ENCODE results near the gene CTNNA3. TPM values are rescaled to one million over a fixed set of nuclear protein-coding genes. Genes with fewer than 3 reads are reported as not detected.
A peak's percentile ranks its signal among the peaks of the same experiment; 100 is the strongest.

Gene CTNNA3
- total RNA-seq, 2 donors from 2014 or later, result under 0.01 to 0.33 TPM

GRCh38 chr10:66927251-66927935 is 768.6 kb downstream of the CTNNA3 start:
- Histone ChIP-seq H3K27ac (no peak overlapping the region), H3K27me3 (peaks cover 4 to 10% of the 10 kb centered on the region in 2 donors), H3K9me3 (no peaks in the 10 kb centered on the region), H3K4me1 (peaks cover 9% of the 10 kb centered on the region), H3K36me3 (replicated peaks in 1 of 2; ENCODE audit: insufficient read depth in 1 of 2, low read depth in 2 of 2) (no peaks in the 10 kb centered on the region), H3K4me3 (no peak overlapping the region)
- ATAC-seq (no peak), DNase-seq (no peak)
- intact Hi-C loops (cut with DNase I), result no loop called here
- no peak for TF ChIP-seq CTCF (IDR thresholded peaks at IDR 0.05)
- no peak for TF ChIP-seq POLR2A (IDR thresholded peaks at IDR 0.05)
- WGBS, 2 donors, result 51 to 73% methylated on average over 11 of the region's 11 CpGs

- 43 to 57% methylated on average over 5 of the region's 5 CpGs for WGBS, 2 donors
- intact Hi-C loops (cut with DNase I), result no loop called here
- TF ChIP-seq POLR2A (IDR thresholded peaks at IDR 0.05), result no peak
- no peak for TF ChIP-seq CTCF (IDR thresholded peaks at IDR 0.05)
- ATAC-seq (no peak), DNase-seq (no peak)
- Histone ChIP-seq H3K4me1 (peaks cover 9% of the 10 kb centered on the region), H3K9me3 (no peaks in the 10 kb centered on the region), H3K4me3 (no peak overlapping the region), H3K27me3 (peaks cover 4 to 10% of the 10 kb centered on the region in 2 donors), H3K27ac (no peak overlapping the region), H3K36me3 (replicated peaks in 1 of 2; ENCODE audit: insufficient read depth in 1 of 2, low read depth in 2 of 2) (no peaks in the 10 kb centered on the region)
These were observed 769.2 kb downstream of the CTNNA3 start for GRCh38 chr10:66926841-66927240.

DNA sequence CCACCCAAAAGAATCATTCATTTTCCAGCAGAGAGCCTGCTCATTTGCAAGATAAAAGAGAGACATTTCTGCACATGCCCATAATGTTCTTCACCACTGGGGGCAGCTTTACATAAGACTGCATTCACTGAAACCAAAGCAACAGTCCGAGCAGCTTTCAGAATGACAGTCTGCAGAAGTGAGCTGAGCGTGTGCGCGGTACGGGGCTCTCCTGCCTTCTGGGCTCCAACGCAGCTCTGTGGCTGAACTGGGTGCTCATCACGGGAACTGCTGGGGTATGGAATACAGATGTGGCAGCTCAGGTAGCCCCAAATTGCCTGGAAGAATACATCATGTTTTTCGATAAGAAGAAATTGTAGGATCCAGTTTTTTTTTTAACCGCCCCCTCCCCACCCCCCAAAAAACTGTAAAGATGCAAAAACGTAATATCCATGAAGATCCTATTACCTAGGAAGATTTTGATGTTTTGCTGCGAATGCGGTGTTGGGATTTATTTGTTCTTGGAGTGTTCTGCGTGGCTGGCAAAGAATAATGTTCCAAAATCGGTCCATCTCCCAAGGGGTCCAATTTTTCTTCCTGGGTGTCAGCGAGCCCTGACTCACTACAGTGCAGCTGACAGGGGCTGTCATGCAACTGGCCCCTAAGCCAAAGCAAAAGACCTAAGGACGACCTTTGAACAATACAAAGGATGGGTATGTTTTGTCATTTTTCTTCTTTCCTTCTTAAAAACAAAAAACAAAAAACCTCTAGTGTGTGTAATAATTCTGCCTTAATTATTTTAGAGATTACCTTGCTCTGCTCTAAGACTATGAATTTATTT is 769.9 kb downstream of the CTNNA3 start, which contains the start of gene LRRTM3:
Gene LRRTM3, plus strand, starts transcription at position 141 of the 820 bp plus-strand sequence.
- intact Hi-C loops (cut with DNase I), result no loop called here
- ATAC-seq (peak; percentile 98), DNase-seq (peak; percentile 49 to 74 (median 64))
- peaks cover 9% of the 10 kb centered on the region for H3K4me1 ChIP-seq
- H3K27ac ChIP-seq, result no peak within 1 kb of the TSS
- WGBS, 2 donors, result 4% methylated on average over 15 to 16 of the region's 16 CpGs
- no peaks in the 10 kb centered on the region for H3K36me3 ChIP-seq (replicated peaks in 1 of 2; ENCODE audit: insufficient read depth in 1 of 2, low read depth in 2 of 2)
- H3K9me3 ChIP-seq, result no peaks in the 10 kb centered on the region
- TF ChIP-seq POLR2A (IDR thresholded peaks at IDR 0.05) (peak in 1 of 3 donors; percentile 13), CTCF (IDR thresholded peaks at IDR 0.05) (peak; percentile 14 to 76 (median 66))
- peaks cover 4 to 10% of the 10 kb centered on the region in 2 donors for H3K27me3 ChIP-seq
- H3K4me3 ChIP-seq, result no peak within 1 kb of the TSS

DNA sequence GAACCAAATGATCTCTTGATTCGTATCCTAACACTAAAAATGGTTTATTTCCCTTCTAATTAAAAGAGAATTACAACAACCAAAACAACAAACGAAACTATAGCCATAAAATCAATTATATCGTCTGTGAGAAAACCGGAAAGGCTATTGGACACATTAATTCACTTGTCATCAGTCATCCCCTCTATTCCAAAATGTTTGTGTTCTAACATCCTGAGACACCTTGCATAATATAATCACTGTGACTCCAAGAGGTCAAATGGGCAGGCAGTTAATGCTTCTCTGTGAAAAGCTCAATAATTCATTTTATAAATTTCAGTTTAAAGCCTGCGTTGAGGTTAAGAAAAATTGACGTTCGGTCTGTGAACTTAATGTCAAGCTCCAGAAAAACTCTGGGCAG is 770.6 kb downstream of the CTNNA3 start:
- Histone ChIP-seq H3K4me3 (no peak overlapping the region), H3K27ac (no peak overlapping the region), H3K9me3 (no peaks in the 10 kb centered on the region), H3K36me3 (replicated peaks in 1 of 2; ENCODE audit: insufficient read depth in 1 of 2, low read depth in 2 of 2) (no peaks in the 10 kb centered on the region), H3K4me1 (peaks cover 9% of the 10 kb centered on the region), H3K27me3 (peaks cover 0 to 10% of the 10 kb centered on the region in 2 donors)
- TF ChIP-seq CTCF (IDR thresholded peaks at IDR 0.05) (no peak), POLR2A (IDR thresholded peaks at IDR 0.05) (no peak)
- DNase-seq (no peak), ATAC-seq (no peak)
- WGBS, 2 donors, result 12 to 14% methylated on average over 7 of the region's 7 CpGs
- intact Hi-C loops (cut with DNase I), result no loop called here
